SU-DHL-6 (cell line): ENCODE measurements around the gene PRR35.

Experiments
- EZH2phosphoT487 ChIP-seq: fragments of 200-600 bp; sonication (generic), shearing (Covaris generic); conservative IDR thresholded peaks from 2 replicates; pipeline ENCODE4 v1.6.1; 2018; ENCODE audit warnings: mild to moderate bottlenecking, antibody characterized with exemption, low read length, moderate library complexity, mixed read lengths
- TF ChIP-seq, protein P1 (sequence below): fragments of 200-600 bp; sonication (generic); IDR thresholded peaks from one replicate; pipeline ENCODE4 v1.5.1; 2017; ENCODE audit warnings: antibody characterized with exemption, mild to moderate bottlenecking, low read length, moderate library complexity; ENCODE audit not compliant: insufficient read depth, poor library complexity, severe bottlenecking

DNA sequence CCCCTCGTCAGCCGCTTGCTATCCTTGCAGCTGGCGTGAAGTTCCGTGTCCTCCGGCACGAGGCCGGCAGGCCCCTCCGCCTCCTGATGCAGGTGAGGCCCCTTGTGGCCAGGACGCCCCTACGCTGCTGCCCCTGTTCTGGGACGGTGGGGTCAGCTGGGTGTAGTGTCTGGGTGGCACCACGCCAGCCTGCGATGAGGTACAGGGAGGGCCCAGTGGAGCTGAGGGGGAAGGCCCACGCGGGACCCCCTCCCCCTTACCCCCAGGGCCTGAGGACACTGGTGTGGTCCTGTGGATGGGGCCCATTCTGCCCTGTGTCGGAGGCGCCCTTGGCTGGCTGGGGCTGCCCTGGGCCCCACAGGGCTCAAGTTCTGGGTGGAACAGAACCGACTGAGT is 22.0 kb downstream of the PRR35 start:
- TF ChIP-seq, protein P1, sequence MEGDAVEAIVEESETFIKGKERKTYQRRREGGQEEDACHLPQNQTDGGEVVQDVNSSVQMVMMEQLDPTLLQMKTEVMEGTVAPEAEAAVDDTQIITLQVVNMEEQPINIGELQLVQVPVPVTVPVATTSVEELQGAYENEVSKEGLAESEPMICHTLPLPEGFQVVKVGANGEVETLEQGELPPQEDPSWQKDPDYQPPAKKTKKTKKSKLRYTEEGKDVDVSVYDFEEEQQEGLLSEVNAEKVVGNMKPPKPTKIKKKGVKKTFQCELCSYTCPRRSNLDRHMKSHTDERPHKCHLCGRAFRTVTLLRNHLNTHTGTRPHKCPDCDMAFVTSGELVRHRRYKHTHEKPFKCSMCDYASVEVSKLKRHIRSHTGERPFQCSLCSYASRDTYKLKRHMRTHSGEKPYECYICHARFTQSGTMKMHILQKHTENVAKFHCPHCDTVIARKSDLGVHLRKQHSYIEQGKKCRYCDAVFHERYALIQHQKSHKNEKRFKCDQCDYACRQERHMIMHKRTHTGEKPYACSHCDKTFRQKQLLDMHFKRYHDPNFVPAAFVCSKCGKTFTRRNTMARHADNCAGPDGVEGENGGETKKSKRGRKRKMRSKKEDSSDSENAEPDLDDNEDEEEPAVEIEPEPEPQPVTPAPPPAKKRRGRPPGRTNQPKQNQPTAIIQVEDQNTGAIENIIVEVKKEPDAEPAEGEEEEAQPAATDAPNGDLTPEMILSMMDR: no peak
- no peak for TF ChIP-seq EZH2phosphoT487
